Fibroblast of lung (primary cell): Measurements from ENCODE around the gene SLC1A4.

Source experiments
- CTCF ChIP-seq, 2 donors: IDR thresholded peaks in 1 of 2; conservative IDR thresholded peaks in 1 of 2; 1 replicate in 1 of 2; 2 replicates in 1 of 2; pipeline ENCODE4 v1.5.1; 2011 to 2012; ENCODE audit warnings: low read length in 2 of 2, control low read depth in 1 of 2, inconsistent platforms in 1 of 2, low read depth in 1 of 2, mild to moderate bottlenecking in 1 of 2
- EZH2 ChIP-seq: IDR thresholded peaks from 2 replicates; pipeline ENCODE4 v1.5.1; 2012; ENCODE audit warnings: low read length, control low read depth, mild to moderate bottlenecking; ENCODE audit errors: missing control alignments

GRCh38 chr2:65035351-65035943 lies 46.2 kb downstream of the SLC1A4 start:
- TF ChIP-seq CTCF (conservative IDR thresholded peaks at IDR 0.05 in 1 of 2, IDR thresholded peaks at IDR 0.05 in 1 of 2; ENCODE audit: low read depth in 1 of 2, low read length in 2 of 2), result no peak
- TF ChIP-seq EZH2, result no peak
